IMR-90 (cell line): ENCODE data around the gene ADGRG3.

ENCODE experiments used
- CEBPB ChIP-seq: IDR thresholded peaks from 2 replicates; pipeline ENCODE4 v1.6.1; 2012; ENCODE audit warnings: low read depth, low read length, improper control_type of control experiment
- CTCF ChIP-seq: conservative IDR thresholded peaks from 2 replicates; pipeline ENCODE4 v1.5.1; 2012; ENCODE audit warnings: mild to moderate bottlenecking, low read depth, low read length, improper control_type of control experiment
- POLR2A ChIP-seq: IDR thresholded peaks from 2 replicates; pipeline ENCODE4 v1.6.1; 2012; ENCODE audit warnings: mild to moderate bottlenecking, low read depth, low read length

DNA sequence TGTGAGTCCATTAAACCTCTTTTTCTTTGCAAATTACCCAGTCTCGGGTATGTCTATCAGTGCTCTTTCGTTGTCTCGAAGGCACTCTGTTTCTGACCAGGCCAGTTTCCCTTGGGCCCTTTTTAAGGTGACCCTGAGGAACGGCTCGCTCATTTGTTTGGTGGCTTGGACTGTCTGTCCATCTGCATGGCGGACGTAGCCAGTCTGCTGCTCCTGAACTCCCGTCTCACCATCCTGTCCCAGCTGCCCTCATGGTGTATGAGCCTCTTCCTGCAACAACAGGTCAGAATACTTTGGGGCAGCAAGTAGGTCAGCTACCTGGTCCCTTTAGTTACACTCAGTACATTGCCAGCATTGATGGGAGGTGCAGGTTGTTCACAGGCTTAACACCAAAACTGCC lies 45.5 kb downstream of the ADGRG3 start:
- no peak for TF ChIP-seq CTCF
- no peak for TF ChIP-seq POLR2A
- no peak for TF ChIP-seq CEBPB
